Left cardiac atrium (tissue), 4 donors: ENCODE data around the gene WDR4. TPM values are rescaled to one million over a fixed set of nuclear protein-coding genes. Genes with fewer than 3 reads are reported as not detected.
"Not testable (repeated sequence)": the region's sequence is repeated elsewhere in the genome, so short reads cannot be mapped to it uniquely, and the experiment has no call there.

Experiments used
- ATAC-seq, 2 donors: fragments of 200-7000 bp; cut with Tn5 transposase; one replicate each; pipeline ENCODE4 v1.9.1; 2020; ENCODE audit warnings: mild to moderate bottlenecking in 2 of 2, moderate library complexity in 2 of 2
- DNase-seq: peaks from one replicate; pipeline ENCODE4 v3.0.0-alpha.2; 2020
- intact Hi-C, 2 donors: fragments of 100-400 bp; cut with DNase I; formaldehyde crosslinking; loops; one replicate each; pipeline versions ENCODE4 v1.14.1 to v1.15.1; 2022 to 2023
- long read RNA-seq: library from polyadenylated mRNA; unstranded; transcript quantifications from one replicate; pipeline ENCODE4 v2.0.0, GENCODE V29; 2021
- total RNA-seq, 2 donors: library from RNA; stranded (reverse); fragmentation: NEBNext Ultra II Directional; extraction: Animal tissue kit (Norgen Biotek cat#: 25700); gene quantifications; one replicate each; pipeline ENCODE4 v1.2.1, GENCODE V29; 2021
- donor health status: DM: no; HTN: yes; CAD: no.
- donor health status: DM: no; HTN: yes; CAD: no; lungs with severe emphysema.
- donor health status: DM: yes; HTN: yes; CAD: no.
- donor health status: Dilated cardiomyopathy.

Gene WDR4
- 1 to 10 TPM; 6.5 to 9.9 TPM for total RNA-seq
- long read RNA-seq, partial matches to known transcripts, result 0 of 7 reads
- long read RNA-seq, other reads (novel, unspliced or antisense), result 4 of 7 reads

GRCh38 chr21:42878993-42879787, at the start of gene WDR4:
TSS of gene WDR4 (minus strand) at chr21:42879539. CDS start at chr21:42879495, 44 bp downstream.
- ATAC-seq (peak; percentile 99), DNase-seq (peak; percentile 98)
- intact Hi-C loops, result no loop called here

GRCh38 chr21:42927474-42928200, 48.3 kb upstream of the WDR4 start:
- intact Hi-C loops, ATAC-seq, DNase-seq: not testable (repeated sequence)

- intact Hi-C loops, result no loop called here
- no peak for DNase-seq
Measured at GRCh38 chr21:42925114-42925926, 46.0 kb upstream of the WDR4 start, which contains the start of gene ERVH48-1. TSS of gene ERVH48-1 (minus strand) at chr21:42925630. CDS start at chr21:42919006, 6,624 bp downstream.

GRCh38 chr21:42924433-42924751, 45.1 kb upstream of the WDR4 start:
- no peak for ATAC-seq
- intact Hi-C loops, result no loop called here
- DNase-seq, result no peak

More at GRCh38 chr21:42925114-42925926, 46.0 kb upstream of the WDR4 start, which contains the start of gene ERVH48-1:
- ATAC-seq, result no peak

- DNase-seq (peak; percentile 72), ATAC-seq (peak; percentile 92 to 96)
- intact Hi-C loops, result no loop called here
Measured at GRCh38 chr21:42923553-42924432, 44.5 kb upstream of the WDR4 start.

- intact Hi-C loops, result no loop called here
- DNase-seq, result no peak
- ATAC-seq, result no peak
Measured at GRCh38 chr21:42922918-42923317, 43.6 kb upstream of the WDR4 start.

GRCh38 chr21:42921927-42922326, 42.6 kb upstream of the WDR4 start:
- intact Hi-C loops, result no loop called here

GRCh38 chr21:42918291-42918690, 39.0 kb upstream of the WDR4 start:
- DNase-seq (no peak), ATAC-seq (no peak)
- intact Hi-C loops, result loop anchor here in 1 of 2 donors (10.0 kb wide), 1 partner anchor 47 kb away; no protein-coding TSS in a partner anchor

More at GRCh38 chr21:42921927-42922326, 42.6 kb upstream of the WDR4 start:
- ATAC-seq, result no peak
- DNase-seq, result no peak

- DNase-seq, result no peak
- intact Hi-C loops, result loop anchor here in 1 of 2 donors (10.0 kb wide), 1 partner anchor 51 kb away; no protein-coding TSS in a partner anchor
- no peak for ATAC-seq
Measured at GRCh38 chr21:42913476-42913875, 34.1 kb upstream of the WDR4 start.

GRCh38 chr21:42911920-42912319, 32.6 kb upstream of the WDR4 start:
- intact Hi-C loops, result loop anchor here in 1 of 2 donors (10.0 kb wide), 1 partner anchor 53 kb away; no protein-coding TSS in a partner anchor
- not testable (repeated sequence) for DNase-seq, ATAC-seq

- intact Hi-C loops, ATAC-seq, DNase-seq: not testable (repeated sequence)
Measured at GRCh38 chr21:42908484-42908883, 29.1 kb upstream of the WDR4 start.

GRCh38 chr21:42906233-42906632, 26.9 kb upstream of the WDR4 start:
- DNase-seq, result no peak
- no peak for ATAC-seq
- intact Hi-C loops, result no loop called here

- ATAC-seq (no peak), DNase-seq (no peak)
- intact Hi-C loops, result no loop called here
Measured at GRCh38 chr21:42905195-42905594, 25.9 kb upstream of the WDR4 start.

GRCh38 chr21:42903817-42904216, 24.5 kb upstream of the WDR4 start:
- DNase-seq, result no peak
- no peak for ATAC-seq
- intact Hi-C loops, result no loop called here

GRCh38 chr21:42900446-42900845, 21.1 kb upstream of the WDR4 start:
- peak in 1 of 2 donors; percentile 34 for ATAC-seq
- no peak for DNase-seq
- intact Hi-C loops, result no loop called here

- ATAC-seq (peak; percentile 97 to 99), DNase-seq (peak; percentile 100)
- intact Hi-C loops, result no loop called here
Measured at GRCh38 chr21:42892931-42893755, 13.8 kb upstream of the WDR4 start, which contains the start of gene NDUFV3. TSS of gene NDUFV3 (plus strand) at chr21:42893309. CDS start at chr21:42893334, 25 bp downstream.

- peak; percentile 17 to 38 for ATAC-seq
- intact Hi-C loops, result no loop called here
- DNase-seq, result no peak
Measured at GRCh38 chr21:42892582-42892930, 13.2 kb upstream of the WDR4 start.
